ENCODE data around the gene TGFBR3.

TGFBR3 gene

GRCh38 chr1:91754816-91755580 lies 131.0 kb downstream of the TGFBR3 start:
- no peak overlapping the region for H3K27ac ChIP-seq (ENCODE audit: low read length)
- peaks cover 3% of the 10 kb centered on the region for H3K4me1 ChIP-seq (ENCODE audit: control insufficient read depth, low read depth, low read length)
- no peak overlapping the region for H3K4me3 ChIP-seq (ENCODE audit: low read length)
- no peak overlapping the region for H3K9ac ChIP-seq (ENCODE audit: low read length)
- H3K27me3 ChIP-seq (ENCODE audit: control insufficient read depth, insufficient read depth, low read length): no peaks in the 10 kb centered on the region
- H3K36me3 ChIP-seq (ENCODE audit: control insufficient read depth, low read depth, low read length): no peaks in the 10 kb centered on the region
- no peaks in the 10 kb centered on the region for H3K9me3 ChIP-seq (ENCODE audit: control insufficient read depth, low read depth, low read length)

DNA sequence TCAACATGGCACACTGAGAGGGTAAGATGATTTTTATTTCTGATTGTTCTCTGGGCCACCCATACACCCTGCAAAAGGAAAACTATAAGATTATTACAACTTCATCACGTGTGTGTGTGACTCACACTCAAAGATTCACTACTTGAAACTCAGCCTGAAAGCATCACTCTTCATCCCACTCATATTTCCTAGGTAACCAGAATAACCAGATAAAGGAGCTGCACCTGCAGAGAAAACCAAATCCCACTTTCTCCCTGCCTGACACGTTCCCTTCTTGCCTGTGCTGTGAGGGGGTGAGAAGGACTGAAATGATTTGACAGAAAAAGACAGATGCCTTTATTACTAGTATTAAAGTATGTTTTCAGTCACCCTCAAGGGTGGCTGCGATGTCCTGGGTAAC lies 131.6 kb downstream of the TGFBR3 start:
- Histone ChIP-seq H3K4me3 (ENCODE audit: low read length) (no peak overlapping the region), H3K9me3 (ENCODE audit: control insufficient read depth, low read depth, low read length) (no peaks in the 10 kb centered on the region), H3K4me1 (ENCODE audit: control insufficient read depth, low read depth, low read length) (peaks cover 3% of the 10 kb centered on the region), H3K36me3 (ENCODE audit: control insufficient read depth, low read depth, low read length) (no peaks in the 10 kb centered on the region), H3K27ac (ENCODE audit: low read length) (no peak overlapping the region), H3K9ac (ENCODE audit: low read length) (no peak overlapping the region), H3K27me3 (ENCODE audit: control insufficient read depth, insufficient read depth, low read length) (no peaks in the 10 kb centered on the region)

DNA sequence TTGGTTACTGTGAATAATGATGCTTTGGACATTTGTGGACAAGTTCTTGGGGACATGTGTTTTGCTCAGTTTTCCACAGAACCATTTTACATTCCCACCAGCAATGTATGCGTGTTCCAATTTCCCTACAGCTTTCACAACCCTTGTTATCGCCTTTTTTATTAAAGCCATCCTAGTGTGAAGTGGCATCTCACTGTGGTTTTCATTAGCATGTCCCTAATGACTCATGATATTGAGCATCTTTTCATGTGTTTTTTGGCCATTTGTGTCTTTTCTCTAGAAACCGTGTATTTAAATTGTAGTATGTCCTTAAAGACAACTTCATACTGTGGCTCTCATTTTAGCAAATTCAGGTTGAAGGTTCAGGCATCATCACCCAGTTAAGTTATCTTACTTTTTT lies 132.1 kb downstream of the TGFBR3 start:
- Histone ChIP-seq H3K4me3 (ENCODE audit: low read length) (no peak overlapping the region), H3K4me1 (ENCODE audit: control insufficient read depth, low read depth, low read length) (peaks cover 3% of the 10 kb centered on the region), H3K36me3 (ENCODE audit: control insufficient read depth, low read depth, low read length) (no peaks in the 10 kb centered on the region), H3K9me3 (ENCODE audit: control insufficient read depth, low read depth, low read length) (no peaks in the 10 kb centered on the region), H3K27me3 (ENCODE audit: control insufficient read depth, insufficient read depth, low read length) (no peaks in the 10 kb centered on the region), H3K27ac (ENCODE audit: low read length) (no peak overlapping the region), H3K9ac (ENCODE audit: low read length) (no peak overlapping the region)

DNA sequence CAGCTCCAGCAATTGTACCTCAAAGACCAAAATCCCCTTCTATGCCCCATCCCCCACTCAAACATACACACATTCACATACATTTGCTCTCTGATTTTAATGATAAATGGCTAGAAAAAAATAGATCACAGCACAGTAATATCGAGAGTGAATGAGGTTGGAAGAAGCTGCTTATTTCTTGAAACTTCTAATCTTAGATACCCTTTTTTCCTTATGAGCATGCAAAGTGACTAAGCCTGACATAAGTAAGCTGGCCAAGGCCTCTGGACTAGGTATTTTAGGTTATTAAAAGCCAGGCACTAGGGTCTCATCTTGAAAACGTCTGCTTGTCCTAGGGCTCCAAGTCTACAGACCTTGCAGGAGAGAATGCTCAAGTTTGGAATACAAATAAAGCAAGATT lies 133.6 kb downstream of the TGFBR3 start:
- H3K9me3 ChIP-seq (ENCODE audit: control insufficient read depth, low read depth, low read length): no peaks in the 10 kb centered on the region
- no peak overlapping the region for H3K27ac ChIP-seq (ENCODE audit: low read length)
- peaks cover 3% of the 10 kb centered on the region for H3K4me1 ChIP-seq (ENCODE audit: control insufficient read depth, low read depth, low read length)
- no peaks in the 10 kb centered on the region for H3K36me3 ChIP-seq (ENCODE audit: control insufficient read depth, low read depth, low read length)
- no peaks in the 10 kb centered on the region for H3K27me3 ChIP-seq (ENCODE audit: control insufficient read depth, insufficient read depth, low read length)
- H3K4me3 ChIP-seq (ENCODE audit: low read length): no peak overlapping the region
- H3K9ac ChIP-seq (ENCODE audit: low read length): no peak overlapping the region

GRCh38 chr1:91751275-91751674 lies 134.7 kb downstream of the TGFBR3 start:
- Histone ChIP-seq H3K36me3 (ENCODE audit: control insufficient read depth, low read depth, low read length) (no peaks in the 10 kb centered on the region), H3K4me3 (ENCODE audit: low read length) (no peak overlapping the region), H3K27me3 (ENCODE audit: control insufficient read depth, insufficient read depth, low read length) (no peaks in the 10 kb centered on the region), H3K9ac (ENCODE audit: low read length) (no peak overlapping the region), H3K27ac (ENCODE audit: low read length) (no peak overlapping the region), H3K9me3 (ENCODE audit: control insufficient read depth, low read depth, low read length) (no peaks in the 10 kb centered on the region), H3K4me1 (ENCODE audit: control insufficient read depth, low read depth, low read length) (peaks cover 3% of the 10 kb centered on the region)

DNA sequence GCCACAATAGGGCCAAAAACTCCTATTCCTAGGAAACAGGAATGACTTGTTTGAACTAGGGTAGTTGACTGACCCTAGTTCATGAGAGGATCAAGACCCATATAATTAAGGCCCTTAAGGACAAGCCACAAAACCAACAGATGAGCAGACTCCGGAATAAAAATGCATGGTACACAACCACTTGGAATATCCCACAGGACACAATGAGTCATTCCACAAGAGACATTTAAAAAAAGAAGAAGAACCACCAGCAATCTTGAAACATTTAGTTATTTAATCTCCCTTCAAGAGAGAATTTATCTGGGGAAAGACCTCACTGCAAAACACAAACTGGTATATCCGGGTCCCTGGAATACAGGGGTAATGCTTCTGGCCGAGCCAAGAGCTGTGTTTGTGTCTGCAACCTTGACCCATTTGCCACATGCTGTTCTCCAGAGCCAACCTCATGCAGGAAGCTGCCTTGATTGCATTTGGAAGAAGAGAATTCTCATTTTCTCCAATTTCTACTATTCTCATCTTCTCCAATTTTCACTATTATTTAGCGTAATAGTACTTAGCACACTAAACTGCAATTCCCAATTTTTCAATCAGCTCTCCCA lies 135.5 kb downstream of the TGFBR3 start:
- Histone ChIP-seq H3K27me3 (ENCODE audit: control insufficient read depth, insufficient read depth, low read length) (no peaks in the 10 kb centered on the region), H3K36me3 (ENCODE audit: control insufficient read depth, low read depth, low read length) (no peaks in the 10 kb centered on the region), H3K4me3 (ENCODE audit: low read length) (no peak overlapping the region), H3K9me3 (ENCODE audit: control insufficient read depth, low read depth, low read length) (no peaks in the 10 kb centered on the region), H3K9ac (ENCODE audit: low read length) (no peak overlapping the region), H3K4me1 (ENCODE audit: control insufficient read depth, low read depth, low read length) (peaks cover 3% of the 10 kb centered on the region), H3K27ac (ENCODE audit: low read length) (no peak overlapping the region)

DNA sequence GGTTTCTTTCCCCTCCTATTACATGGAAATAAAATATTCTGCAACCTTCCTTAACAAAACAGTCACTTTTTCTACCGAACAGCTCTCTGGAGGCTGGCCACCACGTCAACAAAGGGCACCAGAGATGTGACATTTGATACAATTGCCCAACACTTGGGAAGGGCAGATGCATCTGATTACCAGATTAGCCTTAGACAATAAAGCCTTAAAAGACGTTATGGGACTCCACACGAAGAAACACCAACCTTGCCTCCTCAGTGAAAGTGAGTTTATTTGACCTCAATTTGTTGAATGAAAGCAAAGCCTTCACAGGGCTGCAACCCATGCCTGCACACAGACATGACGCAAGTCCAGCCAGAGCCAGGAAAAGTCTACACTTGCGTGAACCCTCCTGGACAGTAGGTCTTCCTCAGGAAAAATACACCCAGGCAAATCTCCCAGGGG lies 136.1 kb downstream of the TGFBR3 start:
- no peaks in the 10 kb centered on the region for H3K36me3 ChIP-seq (ENCODE audit: control insufficient read depth, low read depth, low read length)
- H3K9me3 ChIP-seq (ENCODE audit: control insufficient read depth, low read depth, low read length): no peaks in the 10 kb centered on the region
- no peaks in the 10 kb centered on the region for H3K27me3 ChIP-seq (ENCODE audit: control insufficient read depth, insufficient read depth, low read length)
- no peak overlapping the region for H3K4me3 ChIP-seq (ENCODE audit: low read length)
- no peak overlapping the region for H3K27ac ChIP-seq (ENCODE audit: low read length)
- H3K9ac ChIP-seq (ENCODE audit: low read length): no peak overlapping the region
- H3K4me1 ChIP-seq (ENCODE audit: control insufficient read depth, low read depth, low read length): peaks cover 3% of the 10 kb centered on the region

DNA sequence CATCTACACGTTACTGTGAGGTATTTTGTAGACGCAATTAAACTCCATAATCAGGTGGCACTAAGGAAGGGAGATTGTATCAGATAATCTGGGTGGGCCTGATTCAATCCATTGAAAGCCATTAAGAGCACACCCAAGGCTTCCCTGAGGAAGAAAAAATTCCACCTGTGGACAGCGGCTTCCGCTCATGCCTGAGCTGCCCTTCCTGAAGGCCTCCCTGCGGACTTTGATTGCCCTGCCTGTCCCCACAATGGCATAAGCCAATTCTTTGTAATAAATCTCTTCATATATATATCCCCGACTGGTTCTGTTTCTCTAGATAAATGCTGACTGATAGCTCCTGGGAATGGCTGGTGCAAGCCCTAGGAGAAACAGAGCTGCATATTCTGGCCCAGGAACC lies 138.3 kb downstream of the TGFBR3 start:
- no peaks in the 10 kb centered on the region for H3K27me3 ChIP-seq (ENCODE audit: control insufficient read depth, insufficient read depth, low read length)
- H3K4me3 ChIP-seq (ENCODE audit: low read length): no peak overlapping the region

DNA sequence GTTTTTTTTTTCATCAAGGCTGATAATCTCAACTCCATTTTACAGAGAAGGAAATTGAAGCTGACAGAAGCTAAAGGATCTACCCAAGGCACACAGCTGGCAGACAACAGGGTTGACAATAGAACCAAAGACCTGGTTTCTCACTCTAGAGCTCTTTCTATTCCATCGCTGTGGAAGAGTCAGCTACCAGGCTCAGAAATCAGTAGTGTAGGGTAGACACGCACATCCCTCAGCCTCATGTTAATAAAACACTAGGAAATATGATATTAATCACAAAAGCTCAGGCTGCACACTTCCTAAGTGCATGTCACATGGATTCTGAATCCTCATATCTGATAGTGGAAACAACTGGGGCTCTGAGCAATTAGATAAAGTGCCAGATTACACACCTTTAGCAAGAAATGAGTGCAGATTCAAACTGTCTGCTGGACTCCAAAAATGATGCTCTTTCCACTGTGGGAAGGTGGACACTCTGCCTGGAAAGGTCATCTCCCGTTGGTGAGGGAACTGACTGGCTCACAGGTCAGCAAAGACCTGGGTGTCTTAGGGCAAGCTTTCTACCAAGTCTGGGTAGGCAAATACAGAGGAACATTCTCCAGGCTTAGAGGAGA lies 139.1 kb downstream of the TGFBR3 start:
- Histone ChIP-seq H3K36me3 (ENCODE audit: control insufficient read depth, low read depth, low read length) (no peaks in the 10 kb centered on the region), H3K27me3 (ENCODE audit: control insufficient read depth, insufficient read depth, low read length) (no peaks in the 10 kb centered on the region), H3K4me3 (ENCODE audit: low read length) (no peak overlapping the region), H3K4me1 (ENCODE audit: control insufficient read depth, low read depth, low read length) (peaks cover 3% of the 10 kb centered on the region), H3K9me3 (ENCODE audit: control insufficient read depth, low read depth, low read length) (no peaks in the 10 kb centered on the region), H3K9ac (ENCODE audit: low read length) (no peak overlapping the region), H3K27ac (ENCODE audit: low read length) (no peak overlapping the region)

More for the DNA sequence above, 138.3 kb downstream of the TGFBR3 start:
- Histone ChIP-seq H3K36me3 (ENCODE audit: control insufficient read depth, low read depth, low read length) (no peaks in the 10 kb centered on the region), H3K9me3 (ENCODE audit: control insufficient read depth, low read depth, low read length) (no peaks in the 10 kb centered on the region), H3K27ac (ENCODE audit: low read length) (no peak overlapping the region), H3K9ac (ENCODE audit: low read length) (no peak overlapping the region), H3K4me1 (ENCODE audit: control insufficient read depth, low read depth, low read length) (peaks cover 3% of the 10 kb centered on the region)

- Histone ChIP-seq H3K36me3 (ENCODE audit: control insufficient read depth, low read depth, low read length) (no peaks in the 10 kb centered on the region), H3K9me3 (ENCODE audit: control insufficient read depth, low read depth, low read length) (no peaks in the 10 kb centered on the region), H3K27me3 (ENCODE audit: control insufficient read depth, insufficient read depth, low read length) (no peaks in the 10 kb centered on the region), H3K4me3 (ENCODE audit: low read length) (no peak overlapping the region), H3K4me1 (ENCODE audit: control insufficient read depth, low read depth, low read length) (peaks cover 3% of the 10 kb centered on the region), H3K9ac (ENCODE audit: low read length) (no peak overlapping the region), H3K27ac (ENCODE audit: low read length) (no peak overlapping the region)
Observed at GRCh38 chr1:91745640-91746373, 140.1 kb downstream of the TGFBR3 start.

DNA sequence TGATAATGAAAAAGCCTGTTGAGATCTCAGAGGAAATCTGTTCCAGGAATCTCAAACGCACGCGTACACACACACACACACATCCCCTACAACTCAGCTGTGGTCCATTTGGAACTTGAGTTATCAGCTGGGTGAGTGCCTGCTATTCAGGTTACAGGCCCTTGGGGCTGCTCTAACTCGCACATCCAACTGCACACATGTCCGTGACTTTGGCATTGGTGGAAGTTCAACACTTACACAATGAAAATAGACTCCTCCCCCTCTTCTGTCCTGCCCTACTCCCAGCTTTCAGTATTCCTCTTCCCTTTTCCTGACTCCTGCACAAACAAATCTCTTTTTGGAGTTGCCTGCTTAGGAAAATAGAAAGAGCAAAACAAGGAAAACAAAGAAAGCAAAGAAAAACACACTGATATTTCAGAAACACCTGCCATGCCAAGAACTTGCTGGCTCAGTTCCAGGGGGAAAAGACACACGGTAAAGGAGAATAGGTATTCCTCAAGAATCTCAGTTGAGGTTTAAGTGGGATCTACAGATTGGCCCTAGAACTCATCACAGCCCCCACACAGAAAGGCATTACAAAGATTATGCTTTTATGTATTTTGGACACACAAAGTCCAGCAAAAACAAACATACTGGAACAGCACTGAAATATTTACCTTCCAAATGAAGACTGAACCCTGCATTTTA lies 140.9 kb downstream of the TGFBR3 start:
- H3K9me3 ChIP-seq (ENCODE audit: control insufficient read depth, low read depth, low read length): no peaks in the 10 kb centered on the region
- no peak overlapping the region for H3K4me3 ChIP-seq (ENCODE audit: low read length)
- no peak overlapping the region for H3K27ac ChIP-seq (ENCODE audit: low read length)
- H3K27me3 ChIP-seq (ENCODE audit: control insufficient read depth, insufficient read depth, low read length): no peaks in the 10 kb centered on the region
- H3K4me1 ChIP-seq (ENCODE audit: control insufficient read depth, low read depth, low read length): no peaks in the 10 kb centered on the region
- H3K9ac ChIP-seq (ENCODE audit: low read length): no peak overlapping the region
- no peaks in the 10 kb centered on the region for H3K36me3 ChIP-seq (ENCODE audit: control insufficient read depth, low read depth, low read length)

Measured in iPS-18a (cell line).